DMS153 (cell line): ENCODE data around the gene MXRA7.
"Not testable (repeated sequence)": the region's sequence is repeated elsewhere in the genome, so short reads cannot be mapped to it uniquely, and the experiment has no call there.

Experiments used
- DNase-seq: peaks from one replicate; lab custom pipeline; 2025; lab: John Stamatoyannopoulos, UW

MXRA7 gene

GRCh38 chr17:76710863-76711611 lies at the start of gene MXRA7:
Gene MXRA7 (minus strand): TSS chr17:76710965. CDS start chr17:76710946, 19 bp downstream.
- DNase-seq: no peak

GRCh38 chr17:76758570-76758969 lies 47.8 kb upstream of the MXRA7 start:
- no peak for DNase-seq

GRCh38 chr17:76757256-76757655 lies 46.5 kb upstream of the MXRA7 start:
- DNase-seq: no peak

GRCh38 chr17:76755285-76755684 lies 44.5 kb upstream of the MXRA7 start:
- no peak for DNase-seq

- no peak for DNase-seq
Measured at GRCh38 chr17:76753061-76753961, 42.5 kb upstream of the MXRA7 start.

- DNase-seq: no peak
Measured at GRCh38 chr17:76752006-76752405, 41.2 kb upstream of the MXRA7 start.

- DNase-seq: no peak
Measured at GRCh38 chr17:76751416-76751993, 40.7 kb upstream of the MXRA7 start.

GRCh38 chr17:76748657-76749056 lies 37.9 kb upstream of the MXRA7 start:
- DNase-seq: no peak

GRCh38 chr17:76747716-76748363 lies 37.1 kb upstream of the MXRA7 start:
- no peak for DNase-seq

- DNase-seq: not testable (repeated sequence)
Measured at GRCh38 chr17:76745785-76746184, 35.0 kb upstream of the MXRA7 start.

GRCh38 chr17:76744747-76745146 lies 34.0 kb upstream of the MXRA7 start:
- no peak for DNase-seq

- no peak for DNase-seq
Measured at GRCh38 chr17:76742958-76743357, 32.2 kb upstream of the MXRA7 start.

- DNase-seq: no peak
Measured at GRCh38 chr17:76740329-76741118, 29.8 kb upstream of the MXRA7 start.

GRCh38 chr17:76739568-76740115 lies 28.9 kb upstream of the MXRA7 start:
- DNase-seq: not testable (repeated sequence)

GRCh38 chr17:76738468-76738850 lies 27.7 kb upstream of the MXRA7 start:
- DNase-seq: no peak

- DNase-seq: peak; percentile 85
Measured at GRCh38 chr17:76737676-76738467, 27.1 kb upstream of the MXRA7 start, which contains the start of gene MFSD11. Gene MFSD11 (plus strand): TSS chr17:76738119. CDS start chr17:76738353, 234 bp downstream.

GRCh38 chr17:76737082-76737675 lies 26.4 kb upstream of the MXRA7 start, which contains the start of gene SRSF2:
Gene SRSF2 (minus strand): TSS chr17:76737331. CDS start chr17:76737160, 171 bp downstream.
- peak; percentile 95 for DNase-seq

- DNase-seq: no peak
Measured at GRCh38 chr17:76736349-76737081, 25.8 kb upstream of the MXRA7 start.
